ENCODE measurements around the gene SETBP1.
"Not testable (repeated sequence)": the region's sequence is repeated elsewhere in the genome, so short reads cannot be mapped to it uniquely, and the experiment has no call there.

Gene SETBP1

GRCh38 chr18:44795241-44795640 lies 114.6 kb downstream of the SETBP1 start:
- DNase-seq = no peak

GRCh38 chr18:44796429-44797428 lies 116.0 kb downstream of the SETBP1 start:
- no peak for DNase-seq

DNA sequence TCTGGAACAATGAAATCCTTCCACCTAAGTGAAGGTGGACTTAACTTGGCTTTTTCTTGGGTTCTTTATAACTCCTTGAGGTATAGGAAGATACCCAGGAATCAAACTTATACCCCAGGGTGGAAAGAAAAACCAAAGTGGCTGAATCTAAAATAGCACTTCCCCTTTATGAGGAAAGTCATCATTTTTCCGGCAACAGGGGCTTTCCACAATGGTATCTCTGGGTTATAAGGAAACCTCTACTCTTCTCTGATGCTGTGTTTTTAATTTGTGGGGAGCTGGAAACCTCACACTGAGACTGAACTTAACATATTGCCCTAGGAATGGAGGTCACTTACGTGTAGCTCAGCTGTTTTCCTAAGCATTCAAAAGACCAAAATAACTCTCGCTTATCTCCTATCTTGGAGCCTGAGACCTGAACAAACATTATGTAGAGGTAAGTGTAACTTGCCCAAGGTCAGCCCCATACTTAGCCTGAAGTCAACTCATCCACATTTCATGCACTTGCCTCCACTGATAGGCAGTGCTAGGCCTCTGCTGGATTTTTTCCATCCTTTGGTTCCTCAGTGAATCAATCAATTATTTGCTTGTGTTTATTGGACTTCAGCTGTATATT lies 117.9 kb downstream of the SETBP1 start:
- DNase-seq = peak; percentile 70

GRCh38 chr18:44799382-44799906 lies 118.8 kb downstream of the SETBP1 start:
- no peak for DNase-seq

GRCh38 chr18:44799907-44800421 lies 119.3 kb downstream of the SETBP1 start:
- DNase-seq = peak; percentile 25

GRCh38 chr18:44800766-44801165 lies 120.1 kb downstream of the SETBP1 start:
- DNase-seq = not testable (repeated sequence)

- DNase-seq = no peak
Observed at GRCh38 chr18:44801781-44802180, 121.1 kb downstream of the SETBP1 start.

- peak; percentile 49 for DNase-seq
Observed at GRCh38 chr18:44802508-44802907, 121.8 kb downstream of the SETBP1 start.

- no peak for DNase-seq
Observed at GRCh38 chr18:44803019-44803650, 122.4 kb downstream of the SETBP1 start.

DNA sequence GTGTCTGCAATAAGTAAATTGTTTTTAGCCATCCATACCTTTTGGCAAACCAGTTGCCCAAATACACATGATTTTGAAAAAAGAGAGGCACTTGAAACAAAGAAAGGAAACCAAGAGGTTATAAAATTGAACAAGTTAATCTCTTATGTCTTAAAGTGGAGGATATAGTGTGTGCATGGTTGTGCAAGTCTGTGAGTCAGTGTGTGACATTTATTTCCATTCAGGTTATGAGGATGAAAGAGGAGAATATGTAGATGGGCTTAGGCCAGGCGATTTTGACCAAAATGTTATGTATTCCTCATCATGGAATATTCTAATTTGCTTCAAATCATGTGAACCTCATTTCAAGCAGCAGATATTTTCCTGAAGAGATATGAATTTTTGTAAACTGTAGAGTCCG lies 123.3 kb downstream of the SETBP1 start:
- DNase-seq = no peak

DNA sequence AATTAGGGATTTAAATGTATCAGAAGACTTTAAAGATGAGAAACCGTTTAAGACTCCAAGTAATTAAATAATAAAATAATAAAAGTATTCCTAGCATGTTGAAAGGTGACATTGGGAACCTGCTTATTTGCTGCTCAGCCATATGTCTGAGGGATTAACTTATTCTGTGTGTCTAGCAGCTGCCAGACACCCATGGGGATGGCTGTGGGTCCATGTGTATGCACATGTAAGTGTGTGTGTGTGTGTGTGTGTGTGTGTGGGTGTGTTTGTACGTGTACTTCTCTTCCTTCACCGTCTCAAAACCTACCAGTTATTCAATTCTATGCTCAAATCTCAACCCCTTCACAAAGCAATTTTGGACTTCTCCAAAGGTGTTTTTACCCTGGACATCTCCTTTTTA lies 124.5 kb downstream of the SETBP1 start:
- no peak for DNase-seq

DNA sequence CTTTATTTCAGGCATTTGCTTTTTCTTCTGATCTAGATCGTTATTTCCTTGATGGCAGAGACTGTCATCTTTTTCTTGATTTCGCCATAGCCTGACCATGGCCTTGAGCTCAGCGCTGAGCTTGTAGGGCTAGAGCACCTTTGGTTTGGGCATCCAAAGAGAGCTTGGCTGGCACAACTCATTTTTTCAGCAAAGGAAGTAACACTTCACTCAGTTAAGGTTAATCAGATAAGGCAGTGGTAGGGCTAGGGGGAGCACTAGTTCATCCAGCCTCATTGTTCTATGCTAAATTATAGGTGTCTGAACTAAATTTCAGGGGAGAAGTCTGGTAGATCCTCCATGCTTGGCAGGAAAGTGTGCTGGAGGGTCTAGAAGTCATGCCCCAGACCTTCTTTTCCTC lies 125.0 kb downstream of the SETBP1 start:
- no peak for DNase-seq

DNA sequence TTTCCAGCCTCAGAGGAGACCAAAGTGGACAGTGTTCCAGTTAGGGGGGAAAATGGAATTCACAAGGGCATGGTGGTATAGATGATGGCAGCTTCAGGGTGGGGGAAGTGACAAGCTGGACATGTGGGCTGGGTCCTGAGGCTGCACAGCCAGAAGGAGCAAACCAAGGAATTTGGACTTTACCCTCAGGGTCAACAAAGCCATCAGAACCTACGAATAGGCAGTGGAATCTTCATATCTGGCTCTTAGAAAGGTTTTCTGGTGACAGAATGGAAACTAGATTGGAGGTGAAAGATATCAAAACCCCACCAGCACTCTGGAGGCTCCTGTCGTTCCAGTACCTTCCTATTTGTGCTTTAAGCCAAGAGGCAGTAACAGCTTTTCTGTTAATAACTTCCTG lies 127.1 kb downstream of the SETBP1 start:
- DNase-seq = no peak

DNA sequence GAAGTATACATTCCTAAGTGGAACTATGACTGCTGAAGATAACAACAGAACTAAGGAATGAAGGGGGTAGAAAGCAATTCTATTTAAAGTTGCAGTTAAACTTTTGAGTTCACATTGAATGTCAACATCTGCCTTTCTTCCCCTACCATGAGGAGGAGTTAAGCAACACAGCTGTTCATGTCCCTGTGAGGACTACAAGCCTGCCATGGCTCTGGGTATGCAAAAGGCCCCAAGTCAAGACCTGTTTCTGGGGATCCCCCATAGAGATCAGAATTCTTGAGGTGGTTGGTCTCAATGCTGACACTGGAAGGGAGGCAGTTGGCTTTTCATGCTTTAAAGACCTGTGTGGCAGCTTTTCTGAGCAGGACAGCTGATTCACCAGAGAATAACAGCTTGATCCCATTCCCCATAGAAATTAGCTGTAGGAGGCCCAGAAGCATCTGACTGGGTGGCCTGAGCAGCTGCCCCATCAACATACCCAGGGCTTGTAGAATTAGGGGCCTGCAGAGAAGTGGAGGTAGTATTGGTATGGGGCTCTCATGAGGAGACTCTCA lies 131.0 kb downstream of the SETBP1 start:
- DNase-seq = no peak

DNA sequence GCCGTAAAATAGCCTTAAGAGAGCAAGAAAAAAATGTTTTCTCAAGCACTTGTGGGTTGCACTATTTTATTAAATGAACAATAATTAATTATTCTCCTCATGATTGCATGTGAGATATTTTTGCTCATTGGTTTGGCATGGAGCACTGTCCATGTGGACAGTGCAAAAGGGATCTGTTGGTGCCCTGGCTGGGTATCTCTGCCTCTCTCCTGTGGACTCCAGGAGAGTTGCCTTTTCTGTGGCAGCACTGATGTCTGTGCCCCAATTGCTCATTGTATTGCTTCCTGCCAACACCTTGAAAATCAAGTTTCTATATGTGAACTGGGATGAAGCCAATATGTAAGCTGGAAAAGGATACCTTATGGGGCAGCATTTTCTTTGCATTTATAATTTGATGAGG lies 131.7 kb downstream of the SETBP1 start:
- no peak for DNase-seq

DNA sequence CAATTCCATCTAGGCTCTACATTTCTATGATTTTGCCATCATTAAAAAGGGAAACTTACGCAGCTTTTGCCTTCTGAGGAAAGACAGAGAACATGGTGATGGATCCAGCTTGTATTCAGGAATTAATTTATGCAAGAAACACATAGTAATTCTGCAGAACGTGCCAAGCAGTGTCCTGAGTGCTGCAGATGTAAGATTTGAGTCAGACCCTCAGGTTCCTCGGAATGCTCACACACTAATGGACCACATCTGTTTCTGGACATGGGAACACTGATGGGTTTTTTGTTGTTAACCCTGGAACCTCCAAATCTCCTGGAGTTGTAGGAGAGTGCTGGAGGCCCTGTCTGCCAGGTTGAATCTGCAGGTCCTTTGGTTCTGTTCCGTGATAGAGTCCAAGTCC lies 132.9 kb downstream of the SETBP1 start:
- no peak for DNase-seq

DNA sequence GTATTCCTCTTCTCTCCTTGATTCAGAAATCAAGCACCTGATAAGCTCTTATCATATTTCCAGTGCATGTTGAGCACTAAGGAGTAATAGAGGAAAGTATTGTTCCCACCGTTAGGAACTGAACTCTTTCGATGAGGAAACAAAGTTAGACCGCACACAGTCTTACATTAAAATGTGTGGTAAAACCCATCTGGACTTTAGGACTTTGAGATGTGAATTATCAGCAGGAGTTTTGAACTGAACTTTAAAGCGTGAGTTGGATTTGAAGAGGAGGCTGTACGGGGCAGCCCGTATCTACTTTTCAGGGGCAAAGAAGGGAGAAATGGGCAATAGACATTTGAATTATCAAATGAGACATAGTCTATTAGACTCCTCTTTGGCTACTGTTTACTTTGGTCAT lies 134.4 kb downstream of the SETBP1 start:
- DNase-seq = no peak

- no peak for DNase-seq
Observed at GRCh38 chr18:44816050-44816449, 135.4 kb downstream of the SETBP1 start.

GRCh38 chr18:44816477-44816876 lies 135.8 kb downstream of the SETBP1 start:
- no peak for DNase-seq

DNA sequence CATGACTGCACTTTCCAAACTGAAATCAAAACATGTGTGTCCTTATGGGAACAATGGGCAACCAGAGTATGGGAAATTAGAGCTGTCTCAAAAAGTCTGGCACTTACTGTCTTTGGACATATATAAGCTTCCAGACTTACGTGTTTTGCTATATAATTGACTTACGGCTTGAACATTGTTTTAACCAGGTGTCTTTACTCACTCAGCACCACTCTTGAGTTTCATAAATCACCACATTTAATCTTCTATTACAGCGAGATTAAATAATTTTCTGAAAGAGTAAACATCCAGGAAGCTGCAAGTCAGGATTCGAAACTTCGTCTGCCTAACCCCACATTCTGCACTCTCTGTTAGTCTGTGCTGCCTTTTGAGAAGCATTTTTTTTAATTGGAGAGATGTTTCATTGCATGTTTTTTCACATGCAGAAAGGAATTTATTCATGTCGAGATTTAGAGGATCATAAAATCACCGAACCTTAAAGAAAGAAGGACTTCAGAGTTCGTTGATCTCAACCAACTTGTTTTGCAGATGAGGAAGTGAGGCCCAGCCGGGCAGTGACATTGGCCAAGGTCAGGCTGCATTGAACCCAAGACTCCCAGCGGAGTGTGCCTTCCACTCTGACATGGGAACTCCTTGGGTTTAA lies 137.3 kb downstream of the SETBP1 start:
- DNase-seq = no peak

GRCh38 chr18:44818668-44819403 lies 138.1 kb downstream of the SETBP1 start:
- DNase-seq = peak; percentile 19
